ENCODE data around the gene NUDT4.
"Not testable (repeated sequence)": the region's sequence is repeated elsewhere in the genome, so short reads cannot be mapped to it uniquely, and the experiment has no call there.

The NUDT4 gene

DNA sequence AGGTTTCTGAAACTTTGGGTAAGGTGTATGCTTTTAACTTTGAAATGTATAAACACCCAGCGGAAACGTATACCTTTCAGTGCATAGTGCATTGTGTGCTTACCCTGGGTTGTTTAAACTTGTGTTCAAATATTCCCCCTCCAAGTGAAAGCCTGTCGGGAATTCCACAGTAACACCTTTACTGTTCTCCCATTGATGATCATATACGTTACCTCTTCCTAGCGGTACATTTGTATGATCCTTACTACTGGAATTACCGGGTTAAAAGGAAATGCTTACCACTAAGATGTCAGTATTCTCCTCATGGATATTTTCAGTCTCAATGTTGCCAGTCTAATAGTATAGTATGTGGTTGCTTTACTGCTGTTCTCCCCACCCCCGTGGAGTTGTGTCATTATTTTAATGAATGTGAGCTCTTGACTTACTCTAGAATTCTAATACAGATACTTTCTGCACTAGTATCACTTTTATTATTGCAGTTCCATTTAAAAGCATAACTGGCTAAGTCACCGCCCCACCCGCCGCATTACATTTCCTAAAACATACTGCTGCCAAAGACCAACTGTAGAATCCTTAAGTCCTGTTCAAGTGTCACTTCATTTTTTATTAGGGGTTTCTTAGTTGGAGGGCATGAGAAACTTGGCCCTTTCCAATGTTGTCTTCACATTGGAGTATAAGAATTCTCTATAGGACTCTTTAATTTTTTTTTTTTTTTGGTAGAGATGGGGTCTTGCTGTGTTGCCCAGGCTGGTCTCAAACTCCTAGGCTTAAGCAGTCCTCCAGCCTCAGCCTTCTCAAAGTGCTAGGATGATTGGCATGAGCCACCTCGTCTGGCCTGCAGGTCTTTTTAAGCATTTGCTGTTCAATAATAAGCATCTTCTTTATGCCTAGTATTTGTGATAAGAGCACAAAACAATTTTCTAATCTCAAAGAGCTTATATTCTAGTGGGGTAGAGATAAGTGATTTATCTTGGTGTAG is 24.9 kb downstream of the NUDT4 start:
- no peak for DNase-seq (ENCODE audit: low read depth)

DNA sequence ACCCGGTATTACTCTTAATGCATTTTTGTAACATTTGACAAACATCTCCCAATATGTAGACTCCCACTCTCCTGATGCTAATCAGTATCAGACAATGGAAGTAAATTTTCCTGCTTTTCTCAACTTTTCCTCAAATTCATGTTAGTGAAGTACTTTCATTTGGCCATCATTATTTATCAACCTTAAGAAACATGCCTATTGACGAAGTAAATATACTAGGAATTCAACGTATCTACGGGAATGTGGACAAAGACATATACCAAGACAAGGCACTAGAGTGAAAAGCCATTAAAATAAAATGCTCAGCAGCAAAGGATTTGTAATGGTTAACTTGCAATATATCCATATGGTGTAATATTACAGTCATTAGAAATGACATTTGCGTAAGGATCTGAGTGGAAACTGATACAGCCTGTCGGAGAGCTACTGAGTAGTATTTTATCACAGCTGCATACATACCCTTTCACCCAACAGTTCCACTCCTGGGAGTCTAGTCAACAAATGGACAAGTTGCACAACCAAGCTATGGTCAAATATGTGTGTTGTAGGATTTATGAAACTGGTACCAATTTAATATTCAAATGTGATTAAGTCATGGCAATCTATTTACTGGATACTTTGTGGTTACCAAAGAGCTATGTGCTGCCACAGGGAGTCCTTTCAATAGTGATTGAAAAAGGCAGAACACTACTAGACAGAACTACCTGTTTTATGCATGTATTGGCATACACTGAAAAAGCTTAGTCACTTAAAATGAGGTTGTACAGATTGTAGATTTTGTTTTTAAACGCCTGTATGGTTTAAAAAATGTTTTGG is 26.5 kb downstream of the NUDT4 start:
- no peak for DNase-seq (ENCODE audit: low read depth)

DNA sequence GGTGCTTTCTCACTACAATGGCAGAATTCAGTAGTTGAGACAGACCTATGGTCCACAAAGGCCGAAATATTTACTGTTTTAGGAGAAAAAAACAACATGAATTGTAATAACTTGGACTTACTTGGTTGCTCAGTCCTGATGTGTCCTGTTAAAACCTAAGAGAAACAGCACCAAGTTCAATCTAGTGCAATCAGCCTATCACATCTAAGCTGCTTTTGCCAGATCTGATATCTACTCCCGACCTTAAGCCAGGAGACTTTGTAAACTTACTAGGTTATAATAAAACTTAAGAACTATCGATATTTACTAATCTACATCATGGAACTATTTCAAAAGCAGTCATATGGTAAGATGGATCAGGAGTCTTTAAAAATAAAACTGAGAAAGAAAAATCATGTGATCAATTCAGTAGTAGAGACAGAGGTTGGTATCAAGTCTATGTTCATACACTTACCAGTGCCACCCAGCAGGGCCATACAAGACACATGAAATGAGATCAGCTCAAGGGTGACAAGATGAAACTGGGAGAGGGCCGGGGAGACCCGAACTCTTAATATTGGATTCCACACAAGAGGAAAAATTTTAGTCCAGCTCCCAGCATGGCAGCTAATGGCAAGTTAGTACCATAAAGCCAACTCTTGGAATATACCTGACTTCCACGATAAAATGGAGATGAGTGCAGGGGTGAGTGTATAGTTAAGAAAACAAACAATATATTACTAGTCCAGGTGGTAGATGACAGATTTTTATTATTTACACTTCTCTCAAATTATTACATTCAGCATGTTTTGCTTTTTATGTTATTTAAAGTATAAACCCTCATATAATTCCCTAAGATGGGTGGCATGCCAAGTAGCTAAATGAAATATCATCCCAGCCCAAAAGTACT is 27.5 kb downstream of the NUDT4 start:
- DNase-seq (ENCODE audit: low read depth) = no peak

GRCh38 chr12:93407054-93407962 is 29.6 kb downstream of the NUDT4 start:
- no peak for DNase-seq (ENCODE audit: low read depth)

DNA sequence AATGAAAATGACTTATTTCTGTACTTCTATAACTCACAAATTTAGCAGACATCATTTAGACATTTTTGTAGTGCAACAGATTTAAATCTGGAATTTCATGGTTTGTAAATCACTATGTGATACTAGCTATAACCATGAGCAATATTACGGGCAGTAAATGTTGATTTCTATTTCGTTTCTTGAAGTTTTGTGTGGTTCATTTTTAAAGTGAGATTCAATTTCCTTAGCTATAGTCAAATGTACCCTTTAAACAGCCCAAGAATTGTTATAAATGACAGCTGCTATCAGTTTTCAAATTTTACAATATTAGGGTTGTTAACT is 30.2 kb downstream of the NUDT4 start:
- DNase-seq (ENCODE audit: low read depth) = no peak

DNA sequence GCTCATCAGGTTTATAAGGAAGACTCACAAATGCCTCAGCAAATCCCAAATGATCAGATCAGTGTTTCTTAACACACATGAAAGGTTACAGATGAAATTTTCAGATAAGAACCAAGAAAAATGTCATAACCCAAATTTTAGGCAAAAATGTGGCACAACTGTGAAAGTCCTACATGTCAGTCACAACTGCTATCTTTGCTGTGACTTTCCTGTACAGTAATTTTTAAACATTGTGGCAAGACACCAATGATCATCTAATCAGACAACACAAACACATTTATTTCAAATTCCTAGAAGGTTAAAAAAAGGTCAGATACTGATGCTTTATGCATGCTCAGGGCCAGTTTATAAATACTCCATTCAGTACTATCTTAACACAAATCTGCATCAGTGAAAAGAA is 31.1 kb downstream of the NUDT4 start:
- no peak for DNase-seq (ENCODE audit: low read depth)

DNA sequence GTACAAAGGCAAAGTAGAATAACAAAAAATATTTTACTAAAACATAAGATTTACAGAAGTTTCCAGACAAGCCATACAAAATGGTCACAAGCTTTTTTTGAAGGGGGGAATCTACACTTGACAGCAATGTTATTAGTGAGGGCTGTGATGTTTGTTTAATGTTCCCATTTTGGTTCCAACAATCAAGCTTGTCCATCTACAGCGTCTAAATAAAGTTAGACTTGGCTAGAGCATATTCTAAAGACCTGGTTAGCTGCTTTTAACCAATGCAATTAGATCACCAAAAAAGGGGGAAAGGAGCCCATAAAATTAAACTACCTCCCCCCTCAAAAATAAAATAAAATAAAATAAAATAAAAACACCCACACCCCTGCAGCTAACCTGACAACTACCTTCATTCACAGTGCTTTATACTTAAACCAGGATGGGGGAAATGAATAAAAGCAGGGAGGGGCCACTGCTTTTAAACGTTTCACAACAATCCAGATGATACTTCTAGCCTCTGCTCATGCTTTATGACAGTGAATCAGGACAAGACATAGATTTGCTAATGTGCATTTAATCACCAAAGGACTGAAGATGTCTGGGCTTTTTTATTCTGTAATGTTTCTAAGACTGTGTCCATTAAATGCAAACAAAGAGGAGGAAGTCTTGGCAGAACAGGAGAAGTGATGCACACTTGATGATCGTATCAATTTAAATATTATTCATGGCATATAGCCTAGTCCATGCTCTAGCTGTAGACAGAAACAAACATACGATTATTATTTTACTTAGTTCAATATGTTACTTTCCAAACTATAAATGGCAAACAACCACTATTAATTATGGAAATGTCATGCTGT is 31.8 kb downstream of the NUDT4 start:
- DNase-seq (ENCODE audit: low read depth) = not testable (repeated sequence)

GRCh38 chr12:93411060-93411459 is 33.3 kb downstream of the NUDT4 start:
- not testable (repeated sequence) for DNase-seq (ENCODE audit: low read depth)

DNA sequence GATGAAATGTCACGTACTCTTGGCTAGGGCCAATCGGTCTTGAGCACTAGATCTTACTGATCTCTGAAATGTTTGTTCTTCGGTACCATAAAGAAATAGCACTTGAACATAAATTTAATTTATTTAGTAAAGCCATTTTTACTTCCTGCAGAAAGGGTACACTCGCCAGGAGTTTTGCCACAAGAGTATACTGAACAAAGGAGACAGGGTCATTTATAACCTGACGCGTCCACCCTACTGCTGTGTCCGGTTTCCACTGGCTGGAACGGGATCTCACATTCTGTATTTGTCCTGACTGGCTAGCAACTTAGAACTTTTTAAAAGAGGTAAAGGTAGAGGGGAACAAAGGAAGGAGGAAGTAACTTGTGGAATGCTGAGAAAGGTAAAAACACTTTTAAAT is 34.7 kb downstream of the NUDT4 start:
- not testable (repeated sequence) for DNase-seq (ENCODE audit: low read depth)

DNA sequence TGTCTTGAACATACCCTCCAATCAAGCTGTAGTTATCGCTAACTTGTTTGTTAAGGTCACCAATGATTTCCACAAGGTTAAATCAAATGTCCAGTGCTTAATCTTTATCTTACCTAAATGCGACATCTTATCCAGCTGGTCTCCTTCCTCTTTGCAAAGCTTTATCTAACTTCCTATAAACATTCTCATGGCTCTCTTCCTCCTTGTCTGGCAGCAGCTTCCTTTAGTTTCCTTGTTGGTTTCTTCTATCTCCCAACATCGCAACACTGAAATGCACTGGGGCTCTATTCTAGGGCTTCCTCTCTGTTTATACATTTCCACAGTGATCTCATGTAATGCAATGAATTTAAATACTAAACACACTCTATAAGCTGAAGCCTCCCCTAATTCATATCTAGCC is 35.3 kb downstream of the NUDT4 start:
- DNase-seq (ENCODE audit: low read depth) = no peak

DNA sequence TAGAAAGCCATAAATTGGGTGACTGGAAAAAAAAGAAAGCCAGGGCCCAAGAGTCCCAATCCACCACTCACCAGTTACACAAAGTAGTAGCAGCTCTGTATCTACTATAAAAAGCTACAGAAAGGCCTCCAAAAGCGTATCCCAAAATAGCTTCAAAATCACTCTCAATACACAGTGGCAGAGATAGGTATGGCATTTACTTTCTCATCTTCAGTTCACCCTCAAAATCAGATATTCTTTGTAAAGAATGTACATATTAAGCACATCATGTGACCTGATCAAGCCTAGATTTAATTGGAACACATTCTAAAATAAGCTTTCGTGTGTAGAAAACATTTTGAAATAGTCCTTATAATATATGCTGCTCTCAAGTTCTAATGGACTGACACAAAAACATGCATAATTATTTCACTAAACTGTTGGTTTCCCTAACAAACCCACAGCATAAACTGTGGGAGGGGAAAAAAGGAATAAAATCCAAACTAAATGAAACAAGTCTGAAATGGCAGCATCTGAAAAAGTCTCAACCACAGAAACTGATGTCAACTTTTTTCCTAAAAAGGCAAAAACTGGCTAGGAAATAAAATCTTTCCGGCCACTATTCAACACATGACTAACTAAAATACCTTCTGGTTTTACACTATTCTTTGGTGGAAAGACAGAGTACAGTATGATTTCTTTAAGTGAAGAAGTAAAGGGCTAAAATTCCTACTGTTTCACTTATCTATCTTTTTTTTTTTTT is 38.2 kb downstream of the NUDT4 start:
- no peak for DNase-seq (ENCODE audit: low read depth)

GRCh38 chr12:93417967-93418480 is 40.3 kb downstream of the NUDT4 start:
- DNase-seq (ENCODE audit: low read depth) = no peak

GRCh38 chr12:93419388-93420034 is 41.8 kb downstream of the NUDT4 start:
- peak; percentile 22 for DNase-seq (ENCODE audit: low read depth)

DNA sequence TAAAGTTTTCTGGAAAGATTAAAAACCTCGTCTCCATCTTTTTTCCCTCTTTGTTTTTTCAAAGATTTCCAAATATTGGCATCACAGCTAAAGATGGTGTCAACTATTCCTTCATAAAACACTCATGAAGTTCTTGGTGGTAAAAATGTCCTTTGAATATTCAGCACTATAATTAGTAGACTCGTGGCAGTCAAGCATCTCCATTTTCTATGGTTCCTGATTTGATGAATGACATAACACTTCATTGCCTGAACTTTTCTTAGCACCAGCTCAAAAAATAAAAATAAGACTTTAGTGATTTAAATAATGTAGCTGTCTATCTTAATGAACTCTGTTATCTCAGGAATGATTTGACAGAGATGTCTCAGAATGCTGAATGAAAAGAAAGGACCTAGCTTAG is 44.3 kb downstream of the NUDT4 start:
- no peak for DNase-seq (ENCODE audit: low read depth)

DNA sequence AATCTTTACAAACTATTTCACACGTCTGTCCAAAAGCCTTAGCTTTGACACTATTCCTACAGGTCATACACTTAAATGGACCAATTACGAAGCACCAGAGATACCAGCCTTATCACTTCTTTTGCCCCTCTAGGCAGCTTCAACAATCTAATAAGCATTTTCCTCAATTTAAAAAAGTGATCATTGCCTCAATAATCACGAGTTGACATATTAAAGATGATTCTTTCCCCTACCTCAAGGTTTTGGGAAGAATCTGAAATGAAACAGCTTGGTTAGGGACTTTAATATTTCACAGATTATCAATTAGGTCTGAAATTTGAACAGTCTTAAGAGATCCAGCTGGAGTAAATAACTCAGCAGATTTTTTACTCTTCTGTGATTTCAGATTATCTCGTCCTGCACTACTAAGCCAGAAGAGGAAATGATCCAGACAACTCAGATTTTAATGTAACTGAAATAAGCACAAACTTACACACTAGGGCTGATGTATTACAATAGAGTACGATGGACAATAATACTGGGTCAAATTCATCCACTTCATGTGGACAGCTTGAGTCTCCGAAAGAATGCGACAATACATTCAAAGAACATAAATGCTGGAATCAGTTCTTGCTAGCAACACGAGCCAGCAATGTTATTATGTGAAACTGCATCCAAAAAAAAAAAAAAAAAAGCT is 48.1 kb downstream of the NUDT4 start:
- no peak for DNase-seq (ENCODE audit: low read depth)

- no peak for DNase-seq (ENCODE audit: low read depth)
Measured at GRCh38 chr12:93426412-93426805, 48.7 kb downstream of the NUDT4 start.

DNA sequence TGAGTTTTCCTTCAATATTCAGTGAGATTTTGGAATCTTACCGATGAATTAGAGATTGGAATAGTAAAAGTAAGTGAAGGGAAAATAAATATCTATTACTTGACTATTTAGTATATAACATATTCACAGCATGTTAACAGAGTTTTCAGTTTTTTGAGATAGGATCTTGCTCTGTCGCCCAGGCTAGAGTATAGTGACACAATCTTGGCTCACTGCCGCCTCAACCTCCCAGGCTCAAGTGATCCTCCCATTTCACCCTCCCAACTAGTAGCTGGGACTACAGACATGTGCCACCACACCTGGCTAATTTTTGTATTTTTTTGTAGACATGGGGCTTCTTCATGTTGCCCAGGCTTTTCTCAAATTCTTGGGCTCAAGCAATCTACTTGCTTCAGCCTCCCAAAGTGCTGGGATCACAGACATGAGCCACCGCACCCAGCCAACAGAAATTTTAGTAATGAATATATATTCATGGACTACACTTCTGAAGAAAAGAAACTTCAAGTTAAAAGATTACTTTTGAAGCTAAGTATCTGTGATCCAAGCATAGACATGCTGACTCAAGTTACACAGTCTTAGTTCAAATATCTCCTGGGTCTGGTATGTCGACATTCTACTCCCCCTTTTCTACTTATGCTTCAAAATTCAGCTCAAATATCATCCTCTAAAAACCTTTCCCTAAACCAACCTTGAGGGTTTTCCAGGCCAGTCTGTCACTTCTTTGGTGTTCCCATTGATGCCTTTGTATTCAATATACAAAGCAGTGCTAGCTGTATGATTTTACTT is 50.2 kb downstream of the NUDT4 start:
- no peak for DNase-seq (ENCODE audit: low read depth)
